HG02870 (cell line): ENCODE data around the gene C14orf39.
"Not testable (repeated sequence)": the region's sequence is repeated elsewhere in the genome, so short reads cannot be mapped to it uniquely, and the experiment has no call there.

Experiments
- ATAC-seq: cut with Tn5 transposase; IDR thresholded peaks from one replicate; pipeline ENCODE4 v1.9.1; 2021; ENCODE audit warnings: mild to moderate bottlenecking, moderate library complexity; ENCODE audit not compliant: unreplicated experiment

C14orf39 gene

DNA sequence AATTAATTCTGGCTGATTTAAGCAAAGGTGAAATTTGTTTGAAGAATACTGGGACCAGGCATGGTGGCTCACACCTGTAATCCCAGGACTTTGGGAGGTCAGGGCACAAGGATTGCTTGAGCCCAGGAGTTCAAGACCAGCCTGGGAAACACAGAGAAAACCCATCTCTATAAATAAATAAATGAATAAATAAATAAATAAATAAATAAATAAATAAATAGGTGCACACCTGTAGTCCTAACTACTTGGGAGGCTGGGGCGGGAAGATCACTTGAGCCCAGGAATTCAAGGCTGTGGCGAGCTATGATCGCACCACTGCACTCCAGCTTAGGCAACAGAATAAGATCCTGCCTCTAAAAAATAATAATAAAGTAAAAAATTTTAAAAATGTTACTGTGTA lies 4.4 kb upstream of the C14orf39 start:
- no peak for ATAC-seq

DNA sequence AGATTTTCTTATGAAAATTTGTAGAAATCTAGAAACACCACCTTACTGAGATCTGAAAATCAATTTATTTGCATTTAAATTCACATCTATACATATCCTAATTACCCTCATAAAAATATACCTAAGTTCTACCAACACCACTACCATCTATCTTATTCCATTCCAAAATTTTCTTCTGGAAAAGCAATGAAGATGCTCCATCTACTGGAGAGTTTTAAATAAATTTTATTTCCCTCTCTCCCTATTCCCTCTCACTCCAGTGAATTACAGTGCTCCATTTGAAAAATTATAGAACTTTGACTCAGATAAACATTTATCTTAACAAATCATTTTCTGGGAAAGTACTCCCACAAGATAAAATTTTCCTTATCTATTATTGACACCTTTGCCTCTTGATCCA lies 2.3 kb upstream of the C14orf39 start:
- ATAC-seq: no peak

DNA sequence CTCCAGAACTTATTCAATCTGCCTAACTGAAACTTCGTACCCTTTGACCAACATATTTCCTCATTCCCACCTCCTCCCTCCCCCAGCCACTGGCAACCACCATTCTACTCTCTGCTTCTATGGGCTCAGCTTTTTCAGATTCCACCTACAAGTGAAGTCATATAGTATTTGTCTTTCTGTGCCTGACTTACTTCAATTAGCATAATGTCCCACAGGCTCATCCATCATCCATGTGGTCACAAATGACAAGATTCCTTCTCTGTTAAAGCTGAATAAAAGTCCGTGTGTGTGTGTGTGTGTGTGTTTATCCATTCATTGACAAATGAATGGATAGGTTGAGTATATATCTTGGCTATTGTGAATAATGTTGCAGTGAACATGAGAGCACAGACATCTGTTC lies 1.3 kb upstream of the C14orf39 start:
- no peak for ATAC-seq

- ATAC-seq: no peak
Observed at GRCh38 chr14:60485057-60485597, 736 bp downstream of the C14orf39 start.

DNA sequence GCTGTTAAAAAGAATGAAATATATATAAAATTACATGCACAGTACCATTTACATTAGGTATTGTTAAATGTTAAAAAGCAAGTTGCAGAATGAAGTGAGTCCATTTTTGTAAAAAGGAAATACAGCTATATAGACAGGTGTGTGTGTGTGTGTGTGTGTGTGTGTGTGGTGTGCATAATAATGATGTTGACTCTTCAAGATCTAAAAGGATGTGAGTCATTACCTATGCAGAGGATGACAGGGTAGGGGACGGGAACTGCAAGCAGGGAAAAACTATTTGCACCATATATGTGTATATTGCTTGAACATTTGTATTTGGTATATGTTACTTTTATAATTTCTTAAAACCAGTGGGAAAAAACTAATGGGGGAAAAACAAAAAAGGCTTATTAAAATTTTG lies 3.1 kb downstream of the C14orf39 start:
- no peak for ATAC-seq

DNA sequence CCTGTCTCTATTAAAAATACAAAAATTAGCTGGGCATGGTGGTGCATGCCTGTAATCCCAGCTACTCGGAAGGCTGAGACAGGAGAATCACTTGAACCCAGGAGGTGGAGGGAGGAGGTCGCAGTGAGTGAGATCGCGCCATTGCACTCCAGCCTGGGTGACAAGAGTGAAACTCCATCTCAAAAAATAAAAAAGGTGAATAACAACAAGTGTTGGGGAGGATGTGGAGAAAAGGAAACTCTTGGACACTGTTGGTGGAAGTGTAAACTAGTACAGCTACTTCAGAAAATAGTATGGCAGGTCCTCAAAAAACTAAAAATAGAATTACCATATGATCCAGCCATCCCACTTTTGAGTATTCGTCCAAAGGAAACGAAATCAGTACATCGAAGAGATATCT lies 5.6 kb downstream of the C14orf39 start:
- not testable (repeated sequence) for ATAC-seq

GRCh38 chr14:60455875-60456274 lies 30.0 kb downstream of the C14orf39 start:
- no peak for ATAC-seq

GRCh38 chr14:60430276-60430675 lies 55.6 kb downstream of the C14orf39 start:
- no peak for ATAC-seq

- no peak for ATAC-seq
Observed at GRCh38 chr14:60420050-60420449, 65.8 kb downstream of the C14orf39 start.

GRCh38 chr14:60397550-60397949 lies 88.3 kb downstream of the C14orf39 start:
- not testable (repeated sequence) for ATAC-seq

GRCh38 chr14:60396718-60397343 lies 89.0 kb downstream of the C14orf39 start:
- no peak for ATAC-seq
